GM21447 (cell line): ENCODE results near the gene GKAP1.
"Not testable (repeated sequence)": the region's sequence is repeated elsewhere in the genome, so short reads cannot be mapped to it uniquely, and the experiment has no call there.

Experiments
- ATAC-seq: cut with Tn5 transposase; IDR thresholded peaks from one replicate; pipeline ENCODE4 v1.9.1; 2021; ENCODE audit not compliant: unreplicated experiment

GKAP1 gene

GRCh38 chr9:83817356-83818278, at the start of gene GKAP1:
Gene GKAP1 (minus strand): TSS chr9:83817769. CDS start chr9:83806517, 11,252 bp downstream.
- peak; percentile 78 for ATAC-seq

- ATAC-seq: peak; percentile 70
Measured at GRCh38 chr9:83849895-83850294, 32.3 kb upstream of the GKAP1 start.

GRCh38 chr9:83837070-83837643, 19.6 kb upstream of the GKAP1 start:
- not testable (repeated sequence) for ATAC-seq

- ATAC-seq: not testable (repeated sequence)
Measured at GRCh38 chr9:83830426-83831071, 13.0 kb upstream of the GKAP1 start.

GRCh38 chr9:83824986-83825623, 7.5 kb upstream of the GKAP1 start:
- not testable (repeated sequence) for ATAC-seq

GRCh38 chr9:83817011-83817355, 586 bp downstream of the GKAP1 start:
- not testable (repeated sequence) for ATAC-seq

- ATAC-seq: not testable (repeated sequence)
Measured at GRCh38 chr9:83815120-83815519, 2.4 kb downstream of the GKAP1 start.

GRCh38 chr9:83809213-83809612, 8.4 kb downstream of the GKAP1 start:
- ATAC-seq: not testable (repeated sequence)

- not testable (repeated sequence) for ATAC-seq
Measured at GRCh38 chr9:83804454-83804853, 13.1 kb downstream of the GKAP1 start.

- not testable (repeated sequence) for ATAC-seq
Measured at GRCh38 chr9:83803941-83804340, 13.6 kb downstream of the GKAP1 start.

GRCh38 chr9:83800236-83801033, 17.1 kb downstream of the GKAP1 start:
- no peak for ATAC-seq

- no peak for ATAC-seq
Measured at GRCh38 chr9:83794051-83794450, 23.5 kb downstream of the GKAP1 start.

- no peak for ATAC-seq
Measured at GRCh38 chr9:83792746-83793145, 24.8 kb downstream of the GKAP1 start.

- ATAC-seq: no peak
Measured at GRCh38 chr9:83778164-83778563, 39.4 kb downstream of the GKAP1 start.

GRCh38 chr9:83775932-83776331, 41.6 kb downstream of the GKAP1 start:
- ATAC-seq: no peak

GRCh38 chr9:83772860-83773259, 44.7 kb downstream of the GKAP1 start:
- ATAC-seq: no peak

- ATAC-seq: no peak
Measured at GRCh38 chr9:83765376-83765775, 52.2 kb downstream of the GKAP1 start.

- ATAC-seq: peak; percentile 90
Measured at GRCh38 chr9:83754383-83754977, 63.1 kb downstream of the GKAP1 start.

GRCh38 chr9:83749706-83750105, 67.9 kb downstream of the GKAP1 start:
- no peak for ATAC-seq

GRCh38 chr9:83744206-83744605, 73.4 kb downstream of the GKAP1 start:
- ATAC-seq: no peak
